HG02623 (cell line): Measurements from ENCODE around the gene PRCC.

Source experiments
- ATAC-seq: cut with Tn5 transposase; IDR thresholded peaks from one replicate; pipeline ENCODE4 v1.9.1; 2021; ENCODE audit warnings: moderate library complexity; ENCODE audit not compliant: unreplicated experiment

PRCC gene

DNA sequence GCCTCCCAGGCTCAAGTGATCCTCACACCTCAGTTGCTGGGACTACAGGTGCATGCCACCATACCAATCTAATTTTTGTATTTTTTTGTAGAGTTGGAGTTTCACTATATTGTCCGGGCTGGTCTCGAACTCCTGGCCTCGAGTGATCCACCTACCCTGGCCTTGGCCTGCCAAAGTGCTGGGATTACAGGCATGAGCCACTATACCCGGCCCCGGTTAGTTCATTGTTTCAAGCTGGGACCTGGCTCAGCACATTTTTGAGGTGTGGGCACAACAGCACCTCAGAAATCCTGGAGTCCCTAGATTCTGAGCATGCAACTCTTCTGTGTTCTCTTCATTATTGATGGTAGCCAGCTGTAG is 28.0 kb downstream of the PRCC start:
- ATAC-seq = no peak

DNA sequence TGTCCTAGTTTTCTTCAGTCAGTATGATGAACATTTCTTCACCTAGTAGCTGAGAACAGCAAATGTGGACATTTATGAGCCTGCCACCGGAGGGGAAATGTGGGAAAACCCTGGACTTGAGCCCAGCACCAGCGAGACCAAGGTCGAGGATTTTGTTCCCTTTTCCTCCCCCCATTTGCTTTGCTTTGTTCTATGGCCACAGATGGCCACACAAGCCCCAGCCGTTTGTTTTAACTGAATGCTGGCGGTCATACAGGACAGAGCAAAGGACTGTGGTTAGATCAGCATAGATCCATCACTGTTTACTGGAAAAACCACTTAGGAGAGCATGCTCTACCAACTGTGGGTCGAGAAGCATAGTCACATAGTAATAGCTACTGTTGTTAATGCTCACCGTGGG is 28.5 kb downstream of the PRCC start:
- ATAC-seq = no peak

GRCh38 chr1:156796340-156797097 is 29.2 kb downstream of the PRCC start:
- ATAC-seq = no peak

DNA sequence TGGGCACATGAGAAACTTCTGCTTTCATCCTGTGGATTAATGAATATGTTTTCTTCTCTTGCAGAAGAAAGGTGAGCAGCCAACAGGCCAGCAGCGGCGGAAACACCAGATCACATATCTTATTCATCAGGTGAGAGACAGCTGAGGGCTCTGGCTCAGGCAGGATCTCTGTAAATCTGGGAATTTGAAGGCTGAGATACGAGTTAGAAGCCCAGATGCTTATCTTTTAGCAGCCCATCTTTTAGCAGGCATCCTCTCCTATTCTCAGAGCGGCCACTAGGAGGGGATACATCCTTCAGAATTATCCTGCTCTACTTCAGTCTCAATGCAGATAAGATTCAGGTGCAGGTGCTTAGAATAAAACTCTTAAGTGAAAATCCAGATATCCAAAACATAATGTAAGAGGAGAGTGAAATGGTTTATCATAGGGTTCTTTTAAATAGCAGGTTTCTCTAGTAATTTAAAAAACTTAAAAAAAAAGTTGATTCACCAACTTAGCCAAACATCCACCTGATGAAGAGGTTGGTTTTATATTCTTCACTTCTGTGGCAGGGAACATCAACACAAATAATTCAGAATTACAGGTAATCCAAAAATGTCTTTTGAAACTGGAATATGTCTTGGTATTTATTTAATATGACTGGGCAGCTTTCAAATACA is 30.0 kb downstream of the PRCC start:
- no peak for ATAC-seq

- ATAC-seq = no peak
These were observed 34.2 kb downstream of the PRCC start for GRCh38 chr1:156801409-156802121.

- no peak for ATAC-seq
These were observed 35.1 kb downstream of the PRCC start for GRCh38 chr1:156802421-156802935.

DNA sequence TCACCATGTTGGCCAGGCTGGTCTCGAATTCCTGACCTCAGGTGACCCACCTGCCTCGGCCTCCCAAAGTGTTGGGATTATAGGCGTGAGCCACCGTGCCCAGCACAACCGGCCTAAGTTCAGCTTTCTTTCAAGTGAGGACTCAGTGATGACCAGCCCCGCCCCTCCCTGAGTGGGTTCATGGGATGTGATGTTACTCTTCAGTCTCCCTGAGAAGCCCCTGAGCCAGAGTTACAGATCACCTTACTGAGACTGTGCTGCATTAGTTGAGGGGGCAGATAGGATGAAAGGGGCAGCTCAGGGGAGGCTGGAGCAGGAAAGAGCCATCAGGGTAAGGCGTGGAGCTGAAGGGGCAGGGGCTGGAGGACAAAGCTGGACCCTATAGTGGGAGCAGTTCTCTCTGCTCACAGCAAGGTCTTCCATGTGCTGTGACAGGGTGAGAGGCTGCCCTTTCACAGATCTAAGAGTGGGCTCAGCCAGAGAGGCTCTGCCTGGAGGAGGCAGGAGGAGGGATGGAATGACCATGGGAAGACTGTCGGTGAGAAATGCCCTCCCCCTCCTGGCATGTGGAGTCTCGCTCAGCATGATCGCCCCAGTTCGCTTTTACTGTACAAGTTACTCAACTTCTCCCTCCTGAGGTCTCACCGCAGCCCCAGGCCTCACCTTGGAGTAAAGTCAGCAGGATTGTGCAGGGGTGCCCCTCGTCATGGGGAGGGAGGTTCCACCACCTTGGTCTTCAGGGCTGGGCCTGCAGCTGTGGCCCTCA is 35.9 kb downstream of the PRCC start:
- no peak for ATAC-seq

DNA sequence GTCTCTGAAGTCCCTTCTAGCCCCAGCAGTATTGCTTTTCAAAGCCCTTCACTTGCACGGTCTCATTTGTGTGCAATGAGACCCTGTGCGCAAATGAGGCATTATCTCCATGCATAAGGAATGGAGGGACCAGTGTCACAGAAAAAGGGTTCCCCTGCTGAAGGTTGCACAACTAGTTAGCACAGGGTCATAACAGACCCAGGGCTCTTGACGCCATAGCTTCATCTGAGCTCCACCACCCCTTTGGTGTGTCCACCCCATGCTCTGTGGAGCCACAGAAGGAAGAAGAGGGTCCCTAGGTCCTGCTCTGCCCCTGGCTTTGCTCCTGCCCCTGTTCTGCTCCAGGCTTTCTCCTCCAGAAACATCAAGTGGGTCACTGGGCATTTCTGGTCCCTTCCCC is 36.7 kb downstream of the PRCC start:
- ATAC-seq = no peak

GRCh38 chr1:156804572-156805243 is 37.4 kb downstream of the PRCC start:
- ATAC-seq = no peak

GRCh38 chr1:156805766-156806511 is 38.6 kb downstream of the PRCC start:
- no peak for ATAC-seq

GRCh38 chr1:156806512-156807440 is 39.4 kb downstream of the PRCC start:
- ATAC-seq = no peak

GRCh38 chr1:156807627-156808026 is 40.3 kb downstream of the PRCC start:
- ATAC-seq = no peak

DNA sequence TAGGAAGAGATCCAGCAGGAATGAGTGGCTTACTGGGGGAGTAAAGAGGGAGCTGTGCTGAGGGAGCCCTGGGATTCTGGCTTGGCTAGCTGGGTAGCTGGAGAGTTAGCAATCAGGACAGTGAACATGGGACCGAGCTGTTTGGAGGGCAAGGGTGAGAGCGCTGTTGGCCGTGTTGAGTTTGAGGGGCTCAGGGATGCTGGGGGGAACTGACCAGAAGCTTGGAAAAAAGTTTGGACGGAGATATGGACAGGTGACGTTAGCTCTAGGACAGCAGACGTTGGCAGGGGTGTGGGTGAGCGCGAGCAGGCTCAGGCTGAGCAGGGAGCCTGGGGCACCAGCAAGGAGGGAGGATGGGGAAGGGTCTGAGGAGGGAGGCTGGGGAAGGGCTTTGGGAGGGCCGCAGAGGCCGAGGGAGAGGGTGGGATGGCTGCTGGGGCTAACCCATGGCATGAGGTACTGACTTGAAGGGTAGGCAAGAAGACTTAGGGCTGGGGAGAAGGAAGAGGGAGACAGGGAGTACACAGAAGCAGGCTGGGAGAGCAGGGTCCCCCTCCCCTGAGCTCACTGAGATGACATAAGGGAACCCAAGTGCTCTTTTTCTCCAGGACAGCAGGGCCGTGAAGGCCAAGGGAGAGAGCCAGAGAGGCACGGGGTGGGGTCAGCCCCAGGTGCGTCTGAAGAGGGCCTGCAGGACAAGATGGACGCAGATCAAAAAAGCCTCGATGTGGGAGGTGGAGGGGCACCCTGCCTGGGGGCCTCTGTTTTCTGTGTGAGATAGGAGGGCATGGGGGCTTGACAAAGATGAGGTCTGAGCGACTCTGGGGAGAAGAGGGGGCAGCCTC is 41.1 kb downstream of the PRCC start:
- ATAC-seq = no peak

- no peak for ATAC-seq
These were observed 41.9 kb downstream of the PRCC start for GRCh38 chr1:156809281-156809680.

- no peak for ATAC-seq
These were observed 42.5 kb downstream of the PRCC start for GRCh38 chr1:156809711-156810366.

- no peak for ATAC-seq
These were observed 43.8 kb downstream of the PRCC start for GRCh38 chr1:156811168-156811567.

GRCh38 chr1:156812293-156812990 is 45.1 kb downstream of the PRCC start:
- no peak for ATAC-seq
